Loucy (cell line): ENCODE data around the gene STYXL2.

Experiments
- H2AFZ ChIP-seq: fragments of 200-600 bp; sonication (generic); 2 replicates; pipeline ENCODE4 v1.6.0; 2016; ENCODE audit warnings: antibody characterized with exemption, mild to moderate bottlenecking, low read length, moderate library complexity
- H3F3A ChIP-seq: fragments of 200-600 bp; 2 replicates; pipeline ENCODE4 v1.6.0; 2016; ENCODE audit warnings: antibody characterized with exemption, low read depth, mild to moderate bottlenecking
- H3K27me3 ChIP-seq: fragments of 200-600 bp; sonication (generic); 2 replicates; pipeline ENCODE4 v1.6.1; 2014; ENCODE audit warnings: low read length, mild to moderate bottlenecking; ENCODE audit not compliant: insufficient read depth, poor library complexity, severe bottlenecking
- H3K36me3 ChIP-seq: fragments of 200-600 bp; sonication (generic); 2 replicates; pipeline ENCODE4 v1.6.1; 2016; ENCODE audit warnings: low read length; ENCODE audit not compliant: insufficient read depth
- H3K4me1 ChIP-seq: fragments of 200-600 bp; sonication (generic); 2 replicates; pipeline ENCODE4 v1.5.1; 2014; ENCODE audit warnings: low read length, mild to moderate bottlenecking; ENCODE audit not compliant: insufficient read depth, poor library complexity, severe bottlenecking
- H3K4me2 ChIP-seq: fragments of 200-600 bp; sonication (generic); 2 replicates; pipeline ENCODE4 v1.6.0; 2014; ENCODE audit warnings: antibody characterized with exemption, low read length, low read depth, mild to moderate bottlenecking; ENCODE audit not compliant: poor library complexity, severe bottlenecking
- H3K4me3 ChIP-seq: fragments of 200-600 bp; sonication (generic); 2 replicates; pipeline ENCODE4 v1.5.1; 2014; ENCODE audit warnings: low read length, mild to moderate bottlenecking, mixed read lengths; ENCODE audit not compliant: poor library complexity, severe bottlenecking
- H3K79me2 ChIP-seq: fragments of 200-600 bp; sonication (generic); 2 replicates; pipeline ENCODE4 v1.6.1; 2014; ENCODE audit warnings: low read length; ENCODE audit not compliant: insufficient read depth
- H3K9ac ChIP-seq: fragments of 200-600 bp; sonication (generic); 2 replicates; pipeline ENCODE4 v1.6.0; 2014; ENCODE audit warnings: mild to moderate bottlenecking, low read depth, low read length, moderate library complexity; ENCODE audit not compliant: poor library complexity, severe bottlenecking
- H3K9me2 ChIP-seq: fragments of 200-600 bp; sonication (generic); replicated peaks from 2 replicates; pipeline ENCODE4 v1.6.1; 2016; ENCODE audit warnings: low read depth, low read length, mixed read lengths
- H3K9me3 ChIP-seq: fragments of 200-600 bp; sonication (generic); 2 replicates; pipeline ENCODE4 v1.6.1; 2014; ENCODE audit warnings: mild to moderate bottlenecking, antibody characterized with exemption, low read length, low read depth; ENCODE audit not compliant: insufficient read depth
- H4K20me1 ChIP-seq: fragments of 200-600 bp; sonication (generic); 2 replicates; pipeline ENCODE4 v1.6.0; 2014; ENCODE audit warnings: antibody characterized with exemption, low read length, mild to moderate bottlenecking; ENCODE audit not compliant: insufficient read depth, poor library complexity, severe bottlenecking
- EZH2phosphoT487 ChIP-seq: fragments of 200-600 bp; IDR thresholded peaks from 2 replicates; pipeline ENCODE4 v1.6.1; 2018; ENCODE audit warnings: antibody characterized with exemption, mild to moderate bottlenecking, moderate library complexity, borderline replicate concordance
- TF ChIP-seq, protein P1 (sequence below): fragments of 200-600 bp; sonication (generic); conservative IDR thresholded peaks from 2 replicates; pipeline ENCODE4 v1.5.1; 2014; ENCODE audit warnings: mild to moderate bottlenecking, antibody characterized with exemption, low read length

The STYXL2 gene

DNA sequence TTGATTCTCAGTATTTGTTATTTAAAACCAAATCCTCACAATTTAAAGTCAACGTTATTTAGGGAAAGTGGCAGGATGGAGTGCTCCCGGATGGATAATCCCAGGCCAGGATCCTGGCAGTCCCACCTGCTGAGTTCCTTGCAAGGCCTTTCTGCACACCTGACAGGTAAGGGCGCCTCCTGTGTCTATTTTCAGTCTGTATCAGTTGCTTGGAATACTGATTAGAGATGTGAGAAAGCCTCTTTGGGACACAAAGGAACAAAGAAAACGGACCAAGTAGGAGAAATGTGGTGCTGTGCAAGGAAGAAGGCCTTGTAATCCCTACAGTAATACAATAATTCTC is 12.2 kb downstream of the STYXL2 start:
- Histone ChIP-seq H3K4me2 (peak overlapping the region; percentile 83), H2AFZ (no peak overlapping the region), H3K9ac (peak overlapping the region; percentile 67)

DNA sequence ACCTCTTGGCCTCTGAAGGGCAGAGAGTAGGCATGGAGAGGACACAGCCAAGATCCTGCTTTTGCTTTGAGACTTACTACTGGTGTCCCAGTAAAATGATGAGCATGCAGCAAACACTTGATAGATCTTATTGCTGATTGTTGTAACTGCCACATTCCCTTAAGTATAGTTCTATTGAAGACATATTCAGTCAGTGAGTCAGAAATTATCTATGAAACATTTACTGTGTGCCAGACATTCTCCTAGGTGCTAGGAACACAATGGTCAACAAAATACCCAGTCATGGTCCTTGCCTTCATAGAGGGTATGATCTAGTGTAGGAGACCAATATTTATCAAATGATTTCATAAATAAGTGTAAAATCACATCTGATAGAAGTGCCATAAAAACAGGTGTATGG is 13.6 kb downstream of the STYXL2 start:
- Histone ChIP-seq H3K27me3 (no peaks in the 10 kb centered on the region), H4K20me1 (no peaks in the 10 kb centered on the region), H3K4me2 (no peak overlapping the region), H3K36me3 (no peaks in the 10 kb centered on the region), H3K9ac (no peak overlapping the region), H3K9me2 (no peaks in the 10 kb centered on the region), H3F3A (0 out of 2 replicates have a peak, but pooled peaks cover 4% of the 10 kb centered on the region), H3K4me3 (no peak overlapping the region), H3K79me2 (no peaks in the 10 kb centered on the region), H3K9me3 (no peaks in the 10 kb centered on the region), H3K4me1 (peaks cover 96% of the 10 kb centered on the region), H2AFZ (no peak overlapping the region)
- no peak for TF ChIP-seq EZH2phosphoT487
- TF ChIP-seq, protein P1, sequence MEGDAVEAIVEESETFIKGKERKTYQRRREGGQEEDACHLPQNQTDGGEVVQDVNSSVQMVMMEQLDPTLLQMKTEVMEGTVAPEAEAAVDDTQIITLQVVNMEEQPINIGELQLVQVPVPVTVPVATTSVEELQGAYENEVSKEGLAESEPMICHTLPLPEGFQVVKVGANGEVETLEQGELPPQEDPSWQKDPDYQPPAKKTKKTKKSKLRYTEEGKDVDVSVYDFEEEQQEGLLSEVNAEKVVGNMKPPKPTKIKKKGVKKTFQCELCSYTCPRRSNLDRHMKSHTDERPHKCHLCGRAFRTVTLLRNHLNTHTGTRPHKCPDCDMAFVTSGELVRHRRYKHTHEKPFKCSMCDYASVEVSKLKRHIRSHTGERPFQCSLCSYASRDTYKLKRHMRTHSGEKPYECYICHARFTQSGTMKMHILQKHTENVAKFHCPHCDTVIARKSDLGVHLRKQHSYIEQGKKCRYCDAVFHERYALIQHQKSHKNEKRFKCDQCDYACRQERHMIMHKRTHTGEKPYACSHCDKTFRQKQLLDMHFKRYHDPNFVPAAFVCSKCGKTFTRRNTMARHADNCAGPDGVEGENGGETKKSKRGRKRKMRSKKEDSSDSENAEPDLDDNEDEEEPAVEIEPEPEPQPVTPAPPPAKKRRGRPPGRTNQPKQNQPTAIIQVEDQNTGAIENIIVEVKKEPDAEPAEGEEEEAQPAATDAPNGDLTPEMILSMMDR, result no peak

More for the DNA sequence above, 12.2 kb downstream of the STYXL2 start:
- Histone ChIP-seq H3K27me3 (no peaks in the 10 kb centered on the region), H3K79me2 (no peaks in the 10 kb centered on the region), H3K4me3 (peak overlapping the region; percentile 63), H3K4me1 (peaks cover 84% of the 10 kb centered on the region), H3K36me3 (no peaks in the 10 kb centered on the region), H3K9me3 (no peaks in the 10 kb centered on the region), H4K20me1 (no peaks in the 10 kb centered on the region), H3F3A (0 out of 2 replicates have a peak, but pooled peaks cover 4% of the 10 kb centered on the region), H3K9me2 (no peaks in the 10 kb centered on the region)
- TF ChIP-seq, protein P1, result no peak
- TF ChIP-seq EZH2phosphoT487, result no peak

DNA sequence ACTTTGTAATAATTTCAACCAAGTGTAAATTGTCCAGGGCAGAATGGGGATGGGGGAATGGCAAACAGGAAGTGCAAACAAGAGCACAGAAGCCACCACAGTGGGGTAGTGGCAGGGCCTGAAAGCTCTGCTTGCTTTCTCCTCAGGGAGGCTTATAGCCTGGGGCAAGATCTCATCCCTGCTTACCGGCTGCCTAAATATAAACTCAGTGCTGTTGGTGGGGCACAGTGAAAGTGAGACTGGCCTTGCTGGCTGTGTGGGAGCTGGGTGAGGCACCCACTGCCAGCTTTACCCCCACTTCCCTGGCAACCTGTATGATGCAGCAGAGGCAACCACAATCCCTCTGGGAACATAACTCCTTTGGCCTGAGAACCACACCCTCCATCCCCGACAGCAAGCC is 15.2 kb downstream of the STYXL2 start:
- Histone ChIP-seq H3K9me3 (no peaks in the 10 kb centered on the region), H3K4me3 (peak overlapping the region; percentile 19), H3K4me2 (peak overlapping the region; percentile 65), H3K4me1 (peaks cover 81% of the 10 kb centered on the region), H3K27me3 (no peaks in the 10 kb centered on the region), H4K20me1 (no peaks in the 10 kb centered on the region), H3K9me2 (no peaks in the 10 kb centered on the region), H3K9ac (peak overlapping the region; percentile 44), H3K79me2 (no peaks in the 10 kb centered on the region), H3K36me3 (no peaks in the 10 kb centered on the region), H2AFZ (peak overlapping the region; percentile 71), H3F3A (no peaks in the 10 kb centered on the region)
- TF ChIP-seq, protein P1, result no peak
- no peak for TF ChIP-seq EZH2phosphoT487
